Ovary (tissue), 3 donors: ENCODE results near the gene MAP4.

Source experiments
- POLR2A ChIP-seq: fragments of 450-650 bp; IDR thresholded peaks from one replicate; pipeline ENCODE4 v1.6.1; 2017; ENCODE audit warnings: antibody characterized with exemption, mild to moderate bottlenecking, moderate library complexity
- TF ChIP-seq, protein P1 (sequence below), 3 donors: fragments of 450-650 bp in 2 of 3; fragments of 200-600 bp in 1 of 3; IDR thresholded peaks; one replicate each; pipeline versions ENCODE4 v1.5.1 to v1.8.0; 2016 to 2022; ENCODE audit warnings: antibody characterized with exemption in 3 of 3, mild to moderate bottlenecking in 1 of 3
- donor health status: DM: no; HTN: no; CAD: no.

DNA sequence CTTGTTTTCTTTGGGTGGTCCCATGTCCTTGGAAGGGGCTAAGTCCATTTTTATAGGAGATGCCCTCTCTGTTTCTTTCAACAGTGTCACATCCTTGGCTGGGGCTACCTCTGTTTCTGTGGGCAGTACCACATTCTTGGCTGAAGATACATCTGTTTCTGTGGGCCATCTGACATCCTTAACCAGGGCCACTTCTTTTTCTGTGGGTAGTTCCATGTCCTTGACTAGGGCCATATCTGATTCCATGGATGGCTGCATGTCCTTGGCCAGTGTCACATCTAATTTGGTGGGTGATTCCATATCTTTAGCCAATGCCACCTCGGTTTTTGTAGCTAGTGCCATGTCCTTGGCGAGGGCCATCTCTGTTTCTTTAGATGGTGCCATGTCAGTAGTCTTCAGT, 99.5 kb downstream of the MAP4 start:
- TF ChIP-seq, protein P1, sequence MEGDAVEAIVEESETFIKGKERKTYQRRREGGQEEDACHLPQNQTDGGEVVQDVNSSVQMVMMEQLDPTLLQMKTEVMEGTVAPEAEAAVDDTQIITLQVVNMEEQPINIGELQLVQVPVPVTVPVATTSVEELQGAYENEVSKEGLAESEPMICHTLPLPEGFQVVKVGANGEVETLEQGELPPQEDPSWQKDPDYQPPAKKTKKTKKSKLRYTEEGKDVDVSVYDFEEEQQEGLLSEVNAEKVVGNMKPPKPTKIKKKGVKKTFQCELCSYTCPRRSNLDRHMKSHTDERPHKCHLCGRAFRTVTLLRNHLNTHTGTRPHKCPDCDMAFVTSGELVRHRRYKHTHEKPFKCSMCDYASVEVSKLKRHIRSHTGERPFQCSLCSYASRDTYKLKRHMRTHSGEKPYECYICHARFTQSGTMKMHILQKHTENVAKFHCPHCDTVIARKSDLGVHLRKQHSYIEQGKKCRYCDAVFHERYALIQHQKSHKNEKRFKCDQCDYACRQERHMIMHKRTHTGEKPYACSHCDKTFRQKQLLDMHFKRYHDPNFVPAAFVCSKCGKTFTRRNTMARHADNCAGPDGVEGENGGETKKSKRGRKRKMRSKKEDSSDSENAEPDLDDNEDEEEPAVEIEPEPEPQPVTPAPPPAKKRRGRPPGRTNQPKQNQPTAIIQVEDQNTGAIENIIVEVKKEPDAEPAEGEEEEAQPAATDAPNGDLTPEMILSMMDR (IDR thresholded peaks at IDR 0.05), result no peak
- no peak for TF ChIP-seq POLR2A
